ENCODE measurements around the gene ROR2.

ROR2 gene

DNA sequence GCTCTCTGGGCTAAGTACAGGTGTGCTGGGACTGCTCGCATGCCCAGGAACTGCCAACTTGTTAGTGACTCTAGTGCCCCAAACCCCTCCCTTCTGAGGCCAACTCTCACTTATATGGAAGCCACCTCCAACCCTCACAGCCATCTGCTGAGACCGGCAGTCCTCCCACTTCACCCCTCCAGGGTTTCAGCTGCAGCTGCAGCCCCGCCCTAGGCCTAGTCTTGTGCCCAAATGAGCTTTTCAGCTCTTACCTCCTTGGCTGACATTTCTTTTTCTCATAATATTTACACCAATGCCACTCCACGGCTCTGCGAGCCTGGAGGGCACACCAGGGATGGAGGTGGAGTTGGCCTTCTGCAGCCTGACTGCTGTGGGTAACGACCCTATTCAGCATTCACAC lies 166.6 kb downstream of the ROR2 start:
- TF ChIP-seq, protein P1, sequence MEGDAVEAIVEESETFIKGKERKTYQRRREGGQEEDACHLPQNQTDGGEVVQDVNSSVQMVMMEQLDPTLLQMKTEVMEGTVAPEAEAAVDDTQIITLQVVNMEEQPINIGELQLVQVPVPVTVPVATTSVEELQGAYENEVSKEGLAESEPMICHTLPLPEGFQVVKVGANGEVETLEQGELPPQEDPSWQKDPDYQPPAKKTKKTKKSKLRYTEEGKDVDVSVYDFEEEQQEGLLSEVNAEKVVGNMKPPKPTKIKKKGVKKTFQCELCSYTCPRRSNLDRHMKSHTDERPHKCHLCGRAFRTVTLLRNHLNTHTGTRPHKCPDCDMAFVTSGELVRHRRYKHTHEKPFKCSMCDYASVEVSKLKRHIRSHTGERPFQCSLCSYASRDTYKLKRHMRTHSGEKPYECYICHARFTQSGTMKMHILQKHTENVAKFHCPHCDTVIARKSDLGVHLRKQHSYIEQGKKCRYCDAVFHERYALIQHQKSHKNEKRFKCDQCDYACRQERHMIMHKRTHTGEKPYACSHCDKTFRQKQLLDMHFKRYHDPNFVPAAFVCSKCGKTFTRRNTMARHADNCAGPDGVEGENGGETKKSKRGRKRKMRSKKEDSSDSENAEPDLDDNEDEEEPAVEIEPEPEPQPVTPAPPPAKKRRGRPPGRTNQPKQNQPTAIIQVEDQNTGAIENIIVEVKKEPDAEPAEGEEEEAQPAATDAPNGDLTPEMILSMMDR (IDR thresholded peaks at IDR 0.05; ENCODE audit: low read depth, low read length): no peak
- no peak for DNase-seq (ENCODE audit: extremely low read depth, low read depth)

DNA sequence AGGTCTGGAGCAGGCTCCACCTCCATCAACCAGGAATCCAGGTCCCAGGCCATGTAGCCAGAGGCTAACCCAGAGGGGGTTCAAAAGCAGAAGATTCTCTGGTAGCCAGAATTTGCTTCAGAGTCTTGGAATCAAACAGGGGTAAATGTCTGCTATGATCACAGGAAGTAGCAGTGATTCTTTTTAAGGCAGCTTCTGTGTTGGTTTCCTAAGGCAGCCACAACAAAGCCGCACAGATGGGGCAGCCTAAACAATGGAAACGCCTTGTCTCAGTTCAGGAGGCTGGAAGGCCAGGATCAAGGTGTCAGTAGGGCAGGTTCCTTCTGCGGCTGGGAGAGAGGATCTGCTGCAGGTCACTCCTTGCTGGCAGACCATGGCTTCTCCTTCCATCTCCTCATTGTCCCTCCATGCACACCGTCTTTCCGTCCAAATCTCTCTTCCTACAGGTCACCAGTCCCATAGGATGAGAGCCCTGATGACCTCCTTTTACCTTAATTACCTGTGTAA lies 167.3 kb downstream of the ROR2 start:
- TF ChIP-seq, protein P1 (IDR thresholded peaks at IDR 0.05; ENCODE audit: low read depth, low read length): no peak
- DNase-seq (ENCODE audit: extremely low read depth, low read depth): no peak

DNA sequence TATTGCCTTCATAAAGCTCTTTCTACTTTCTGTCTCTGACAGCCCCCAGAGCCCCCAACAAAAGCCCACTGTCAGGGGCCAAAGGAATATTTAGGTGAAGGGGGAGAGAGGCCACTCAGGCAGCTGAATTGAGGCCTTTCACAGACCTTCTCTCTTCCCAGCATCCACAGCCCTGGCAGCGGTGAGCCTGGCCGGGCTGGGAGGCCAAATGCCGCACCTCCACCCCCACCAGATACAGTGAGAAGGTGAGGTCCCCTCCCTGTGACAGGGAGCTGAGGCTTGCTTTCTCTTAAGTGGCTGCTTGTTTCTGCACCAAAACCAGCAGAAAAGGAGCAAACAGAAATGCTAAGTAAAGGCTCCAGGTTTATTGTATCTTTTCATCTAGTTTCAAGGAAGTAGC lies 168.1 kb downstream of the ROR2 start:
- TF ChIP-seq, protein P1 (IDR thresholded peaks at IDR 0.05; ENCODE audit: low read depth, low read length): no peak
- no peak for DNase-seq (ENCODE audit: extremely low read depth, low read depth)

DNA sequence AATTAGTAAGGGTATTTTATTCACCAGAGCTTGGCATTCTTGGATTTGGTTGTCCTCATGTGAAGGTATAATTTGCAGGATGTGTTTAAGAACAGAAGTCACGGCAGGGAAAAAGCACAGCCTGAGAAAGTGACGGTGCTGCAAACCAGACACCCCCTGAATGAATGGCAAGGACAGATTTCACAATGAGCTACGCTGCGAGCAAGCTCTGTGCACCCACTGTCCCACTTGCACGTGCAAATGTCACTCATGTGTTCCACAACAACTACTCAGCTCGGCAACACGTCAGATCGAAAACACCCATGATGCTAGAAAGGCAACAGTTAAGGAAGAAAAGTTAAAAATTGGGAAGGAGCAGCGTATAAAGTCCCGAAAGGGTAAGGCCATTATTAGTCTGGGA lies 168.9 kb downstream of the ROR2 start:
- DNase-seq (ENCODE audit: extremely low read depth, low read depth): no peak
- TF ChIP-seq, protein P1 (IDR thresholded peaks at IDR 0.05; ENCODE audit: low read depth, low read length): no peak

DNA sequence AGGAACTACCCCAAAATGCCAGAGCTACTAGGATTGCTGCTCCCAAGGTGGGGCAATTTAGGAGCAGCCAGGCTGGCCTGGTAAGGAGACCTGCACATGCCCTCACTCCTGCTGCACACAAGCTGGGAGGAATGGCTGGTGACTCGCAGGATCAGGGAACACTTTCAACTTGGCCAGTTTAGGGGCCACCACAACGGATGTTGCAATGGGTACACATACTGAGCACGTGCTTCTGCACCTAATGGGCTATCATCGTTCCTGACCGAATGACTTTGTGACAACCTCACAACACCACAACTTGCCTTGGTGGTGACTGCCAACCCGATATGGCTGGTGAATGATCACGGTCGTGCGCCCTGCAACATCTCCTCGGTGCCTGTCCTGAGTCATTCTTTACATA lies 172.0 kb downstream of the ROR2 start:
- no peak for DNase-seq (ENCODE audit: extremely low read depth, low read depth)
- TF ChIP-seq, protein P1 (IDR thresholded peaks at IDR 0.05; ENCODE audit: low read depth, low read length): no peak

DNA sequence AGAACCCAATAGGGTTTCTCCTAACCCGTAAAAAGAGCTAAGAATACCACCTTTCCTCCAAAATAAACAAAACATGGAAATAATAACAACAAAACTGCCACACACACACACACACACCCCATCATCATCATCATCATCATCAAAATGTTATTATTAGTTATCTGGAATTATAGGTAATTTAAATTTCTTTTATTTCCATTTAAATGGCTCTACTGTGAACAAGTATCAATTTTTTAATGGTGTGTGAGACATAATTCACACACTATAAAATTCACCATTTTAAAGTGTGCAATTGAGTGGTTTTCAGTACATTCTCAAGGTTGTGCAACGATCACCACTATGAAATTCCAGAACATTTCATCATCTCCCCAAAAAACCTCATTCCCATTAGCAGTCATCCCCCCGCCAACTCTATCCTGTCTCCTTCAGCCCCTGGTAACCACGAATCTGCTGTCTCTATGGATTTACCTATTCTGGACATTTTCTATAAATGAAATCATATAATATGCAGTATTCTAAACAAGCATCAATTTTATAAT lies 172.7 kb downstream of the ROR2 start:
- DNase-seq (ENCODE audit: extremely low read depth, low read depth): no peak
- TF ChIP-seq, protein P1 (IDR thresholded peaks at IDR 0.05; ENCODE audit: low read depth, low read length): no peak

DNA sequence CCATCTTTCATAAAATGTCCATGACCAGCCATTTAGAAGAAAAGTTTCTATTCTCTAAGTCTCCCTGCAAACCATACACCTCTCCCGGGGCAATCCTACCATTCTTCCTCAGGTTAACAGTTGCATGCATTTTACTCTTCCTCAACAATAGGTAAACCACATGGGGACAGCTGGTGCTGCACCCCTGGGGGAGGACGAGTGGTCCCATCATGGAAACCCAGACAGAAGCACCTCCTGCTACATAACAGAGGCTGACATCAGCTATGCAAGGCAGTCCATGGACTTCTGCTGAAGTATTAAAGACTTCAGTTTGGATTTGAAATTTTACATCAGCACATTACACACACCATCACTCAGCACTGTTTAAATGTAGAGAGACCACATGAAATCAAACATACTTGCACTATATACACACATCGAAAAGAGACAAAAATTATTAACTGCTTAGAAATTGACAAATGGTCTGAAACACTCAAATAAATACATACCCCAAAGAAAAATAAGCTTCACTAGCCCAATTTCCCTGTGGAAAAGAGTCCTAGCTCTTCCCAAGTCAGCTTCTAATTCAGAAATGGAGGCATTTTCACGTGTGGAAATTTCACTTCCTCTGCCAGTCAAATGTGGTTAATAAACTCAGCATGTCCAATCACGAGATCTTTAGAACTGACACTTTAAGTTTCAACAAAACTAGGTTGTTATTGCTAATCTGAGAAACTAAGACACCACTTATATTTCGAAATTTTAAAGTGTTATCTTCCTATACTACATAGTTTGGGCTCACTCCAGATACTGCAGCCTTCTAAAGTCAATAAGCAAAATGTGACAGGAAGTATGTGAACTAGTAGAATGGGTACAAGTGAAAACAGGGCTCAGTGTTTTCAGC lies 173.4 kb downstream of the ROR2 start:
- DNase-seq (ENCODE audit: extremely low read depth, low read depth): no peak
- TF ChIP-seq, protein P1 (IDR thresholded peaks at IDR 0.05; ENCODE audit: low read depth, low read length): no peak

All from AG09319 (cell line).